T-helper 17 cell (primary cell): ENCODE data around the gene GNA14. TPM values are rescaled to one million over a fixed set of nuclear protein-coding genes. Genes with fewer than 3 reads are reported as not detected.
"Not testable (repeated sequence)": the region's sequence is repeated elsewhere in the genome, so short reads cannot be mapped to it uniquely, and the experiment has no call there.

Source experiments
- ATAC-seq: fragments of 150-1000 bp; cut with Tn5 transposase; 2 replicates; pipeline ENCODE4 v1.10.0; 2021; ENCODE audit warnings: mild to moderate bottlenecking, moderate library complexity
- DNase-seq, 3 donors: peaks; one replicate each; pipeline versions ENCODE4 v3.0.0 to v3.0.0-alpha.2; 2020 to 2021
- H3K9me3 ChIP-seq: one replicate; pipeline ENCODE4 v1.7.0; 2013; ENCODE audit warnings: low read length, mild to moderate bottlenecking; ENCODE audit not compliant: control insufficient read depth, poor library complexity, severe bottlenecking
- H3K27ac Mint-ChIP-seq: one replicate; pipeline ENCODE4 v1.8.0; 2022; ENCODE audit warnings: mild to moderate bottlenecking, moderate library complexity, mixed read lengths
- H3K27me3 Mint-ChIP-seq: one replicate; pipeline ENCODE4 v1.8.0; 2022; ENCODE audit warnings: mixed read lengths
- H3K36me3 Mint-ChIP-seq: one replicate; pipeline ENCODE4 v1.8.0; 2022; ENCODE audit warnings: low read depth, mixed read lengths
- H3K4me1 Mint-ChIP-seq: one replicate; pipeline ENCODE4 v1.8.0; 2022; ENCODE audit warnings: mild to moderate bottlenecking, mixed read lengths
- H3K4me3 Mint-ChIP-seq: one replicate; pipeline ENCODE4 v1.8.0; 2022; ENCODE audit warnings: mild to moderate bottlenecking, moderate library complexity, mixed read lengths
- total RNA-seq, 4 donors: library from RNA in 2 of 4; stranded (reverse) in 2 of 4; gene quantifications; one replicate each; pipeline ENCODE4 v1.2.3 and lab custom pipeline; 2022 to 2026

The GNA14 gene
- total RNA-seq, 2 donors from 2014 or later: not detected

- no peak overlapping the region for H3K4me3 Mint-ChIP-seq
- no peak for DNase-seq
- no peaks in the 10 kb centered on the region for H3K9me3 ChIP-seq
- H3K36me3 Mint-ChIP-seq: no peaks in the 10 kb centered on the region
- ATAC-seq: no peak
- no peaks in the 10 kb centered on the region for H3K4me1 Mint-ChIP-seq
- no peaks in the 10 kb centered on the region for H3K27me3 Mint-ChIP-seq
- no peak overlapping the region for H3K27ac Mint-ChIP-seq
Measured at GRCh38 chr9:77427256-77427927, 220.7 kb downstream of the GNA14 start.

- DNase-seq: no peak
- H3K9me3 ChIP-seq: no peaks in the 10 kb centered on the region
- no peaks in the 10 kb centered on the region for H3K27me3 Mint-ChIP-seq
- no peak overlapping the region for H3K27ac Mint-ChIP-seq
- no peaks in the 10 kb centered on the region for H3K36me3 Mint-ChIP-seq
- no peak for ATAC-seq
- no peaks in the 10 kb centered on the region for H3K4me1 Mint-ChIP-seq
- H3K4me3 Mint-ChIP-seq: no peak overlapping the region
Measured at GRCh38 chr9:77426712-77427111, 221.4 kb downstream of the GNA14 start.

- H3K27ac Mint-ChIP-seq: no peak overlapping the region
- H3K4me3 Mint-ChIP-seq: no peak overlapping the region
- no peaks in the 10 kb centered on the region for H3K4me1 Mint-ChIP-seq
- DNase-seq (no peak), ATAC-seq (no peak)
- no peaks in the 10 kb centered on the region for H3K9me3 ChIP-seq
- no peaks in the 10 kb centered on the region for H3K36me3 Mint-ChIP-seq
- H3K27me3 Mint-ChIP-seq: no peaks in the 10 kb centered on the region
Measured at GRCh38 chr9:77424993-77425392, 223.1 kb downstream of the GNA14 start.

- no peaks in the 10 kb centered on the region for H3K9me3 ChIP-seq
- Mint-ChIP-seq H3K27me3 (no peaks in the 10 kb centered on the region), H3K36me3 (no peaks in the 10 kb centered on the region), H3K4me1 (no peaks in the 10 kb centered on the region), H3K4me3 (no peak overlapping the region), H3K27ac (no peak overlapping the region)
- DNase-seq (no peak), ATAC-seq (no peak)
Measured at GRCh38 chr9:77423841-77424240, 224.3 kb downstream of the GNA14 start.

- ATAC-seq (no peak), DNase-seq (no peak)
- no peaks in the 10 kb centered on the region for H3K9me3 ChIP-seq
- Mint-ChIP-seq H3K27ac (no peak overlapping the region), H3K36me3 (no peaks in the 10 kb centered on the region), H3K27me3 (no peaks in the 10 kb centered on the region), H3K4me3 (no peak overlapping the region), H3K4me1 (no peaks in the 10 kb centered on the region)
Measured at GRCh38 chr9:77422969-77423368, 225.2 kb downstream of the GNA14 start.

GRCh38 chr9:77421506-77422265, 226.4 kb downstream of the GNA14 start:
- ATAC-seq: no peak
- no peaks in the 10 kb centered on the region for H3K4me1 Mint-ChIP-seq
- no peak overlapping the region for H3K4me3 Mint-ChIP-seq
- no peak overlapping the region for H3K27ac Mint-ChIP-seq
- H3K36me3 Mint-ChIP-seq: no peaks in the 10 kb centered on the region
- H3K9me3 ChIP-seq: no peaks in the 10 kb centered on the region
- no peak for DNase-seq
- no peaks in the 10 kb centered on the region for H3K27me3 Mint-ChIP-seq

GRCh38 chr9:77420641-77421040, 227.5 kb downstream of the GNA14 start:
- no peak overlapping the region for H3K27ac Mint-ChIP-seq
- DNase-seq (no peak), ATAC-seq (no peak)
- H3K9me3 ChIP-seq: no peaks in the 10 kb centered on the region
- no peaks in the 10 kb centered on the region for H3K27me3 Mint-ChIP-seq
- no peak overlapping the region for H3K4me3 Mint-ChIP-seq
- no peaks in the 10 kb centered on the region for H3K36me3 Mint-ChIP-seq
- H3K4me1 Mint-ChIP-seq: no peaks in the 10 kb centered on the region

- no peak overlapping the region for H3K4me3 Mint-ChIP-seq
- peaks cover 3% of the 10 kb centered on the region for H3K4me1 Mint-ChIP-seq
Measured at GRCh38 chr9:77418226-77418625, 229.9 kb downstream of the GNA14 start.

GRCh38 chr9:77417566-77417965, 230.6 kb downstream of the GNA14 start:
- DNase-seq (no peak), ATAC-seq (no peak)
- Mint-ChIP-seq H3K27ac (peak overlapping the region; percentile 19), H3K4me1 (peaks cover 3% of the 10 kb centered on the region), H3K36me3 (no peaks in the 10 kb centered on the region), H3K27me3 (no peaks in the 10 kb centered on the region), H3K4me3 (no peak overlapping the region)
- no peaks in the 10 kb centered on the region for H3K9me3 ChIP-seq

More at GRCh38 chr9:77418226-77418625, 229.9 kb downstream of the GNA14 start:
- Mint-ChIP-seq H3K27ac (no peak overlapping the region), H3K36me3 (no peaks in the 10 kb centered on the region), H3K27me3 (no peaks in the 10 kb centered on the region)
- DNase-seq (no peak), ATAC-seq (no peak)
- H3K9me3 ChIP-seq: no peaks in the 10 kb centered on the region

GRCh38 chr9:77408521-77408920, 239.6 kb downstream of the GNA14 start:
- peaks cover 18% of the 10 kb centered on the region for H3K36me3 Mint-ChIP-seq
- H3K4me1 Mint-ChIP-seq, H3K4me3 Mint-ChIP-seq, DNase-seq, ATAC-seq, H3K27ac Mint-ChIP-seq, H3K27me3 Mint-ChIP-seq, H3K9me3 ChIP-seq: not testable (repeated sequence)

GRCh38 chr9:77403239-77403638, 244.9 kb downstream of the GNA14 start:
- peaks cover 16% of the 10 kb centered on the region for H3K36me3 Mint-ChIP-seq
- no peaks in the 10 kb centered on the region for H3K27me3 Mint-ChIP-seq
- no peaks in the 10 kb centered on the region for H3K9me3 ChIP-seq
- H3K4me3 Mint-ChIP-seq: no peak overlapping the region
- no peak overlapping the region for H3K27ac Mint-ChIP-seq
- DNase-seq (no peak), ATAC-seq (no peak)
- no peaks in the 10 kb centered on the region for H3K4me1 Mint-ChIP-seq

GRCh38 chr9:77402286-77402685, 245.8 kb downstream of the GNA14 start:
- Mint-ChIP-seq H3K27ac (no peak overlapping the region), H3K4me1 (no peaks in the 10 kb centered on the region), H3K36me3 (peaks cover 13% of the 10 kb centered on the region), H3K4me3 (no peak overlapping the region), H3K27me3 (no peaks in the 10 kb centered on the region)
- ATAC-seq: no peak
- H3K9me3 ChIP-seq: no peaks in the 10 kb centered on the region
- no peak for DNase-seq

- DNase-seq (no peak), ATAC-seq (no peak)
- H3K36me3 Mint-ChIP-seq: peaks cover 5% of the 10 kb centered on the region
Measured at GRCh38 chr9:77399964-77400363, 248.2 kb downstream of the GNA14 start.

GRCh38 chr9:77398581-77398980, 249.5 kb downstream of the GNA14 start:
- H3K27me3 Mint-ChIP-seq, H3K27ac Mint-ChIP-seq, H3K4me1 Mint-ChIP-seq, H3K36me3 Mint-ChIP-seq, H3K4me3 Mint-ChIP-seq, H3K9me3 ChIP-seq, DNase-seq, ATAC-seq: not testable (repeated sequence)

More at GRCh38 chr9:77399964-77400363, 248.2 kb downstream of the GNA14 start:
- Mint-ChIP-seq H3K27ac (no peak overlapping the region), H3K4me1 (no peaks in the 10 kb centered on the region), H3K4me3 (no peak overlapping the region), H3K27me3 (no peaks in the 10 kb centered on the region)
- H3K9me3 ChIP-seq: no peaks in the 10 kb centered on the region
